Omental fat pad (tissue), 4 donors: ENCODE results near the gene DNAH7. TPM values are rescaled to one million over a fixed set of nuclear protein-coding genes. Genes with fewer than 3 reads are reported as not detected.

Experiments used
- ATAC-seq: fragments of 150-250 bp; one replicate; pipeline ENCODE4 v1.9.1; 2016; ENCODE audit warnings: mild to moderate bottlenecking, moderate library complexity; ENCODE audit not compliant: low FRiP score
- DNase-seq: peaks from one replicate; pipeline ENCODE4 v3.0.0-alpha.2; 2019; ENCODE audit warnings: low spot score
- total RNA-seq, 4 donors: library from RNA; depleted of rRNA; stranded (reverse); fragments of >200 nt; gene quantifications; one replicate each; pipeline ENCODE4 v1.1.0, GENCODE V29; 2016
- TF ChIP-seq, protein P1 (sequence below), 3 donors: fragments of 450-650 bp; IDR thresholded peaks; one replicate each; pipeline ENCODE4 v1.5.1; 2016 to 2017; ENCODE audit warnings: antibody characterized with exemption in 3 of 3, mild to moderate bottlenecking in 3 of 3, moderate library complexity in 2 of 3

Gene DNAH7
- total RNA-seq, 4 donors from 2014 or later, result 0.16 to 3.6 (median 1.4) TPM

GRCh38 chr2:196040218-196040617 lies 28.4 kb downstream of the DNAH7 start:
- ATAC-seq (no peak), DNase-seq (no peak)
- TF ChIP-seq, protein P1, sequence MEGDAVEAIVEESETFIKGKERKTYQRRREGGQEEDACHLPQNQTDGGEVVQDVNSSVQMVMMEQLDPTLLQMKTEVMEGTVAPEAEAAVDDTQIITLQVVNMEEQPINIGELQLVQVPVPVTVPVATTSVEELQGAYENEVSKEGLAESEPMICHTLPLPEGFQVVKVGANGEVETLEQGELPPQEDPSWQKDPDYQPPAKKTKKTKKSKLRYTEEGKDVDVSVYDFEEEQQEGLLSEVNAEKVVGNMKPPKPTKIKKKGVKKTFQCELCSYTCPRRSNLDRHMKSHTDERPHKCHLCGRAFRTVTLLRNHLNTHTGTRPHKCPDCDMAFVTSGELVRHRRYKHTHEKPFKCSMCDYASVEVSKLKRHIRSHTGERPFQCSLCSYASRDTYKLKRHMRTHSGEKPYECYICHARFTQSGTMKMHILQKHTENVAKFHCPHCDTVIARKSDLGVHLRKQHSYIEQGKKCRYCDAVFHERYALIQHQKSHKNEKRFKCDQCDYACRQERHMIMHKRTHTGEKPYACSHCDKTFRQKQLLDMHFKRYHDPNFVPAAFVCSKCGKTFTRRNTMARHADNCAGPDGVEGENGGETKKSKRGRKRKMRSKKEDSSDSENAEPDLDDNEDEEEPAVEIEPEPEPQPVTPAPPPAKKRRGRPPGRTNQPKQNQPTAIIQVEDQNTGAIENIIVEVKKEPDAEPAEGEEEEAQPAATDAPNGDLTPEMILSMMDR (IDR thresholded peaks at IDR 0.05), result no peak

DNA sequence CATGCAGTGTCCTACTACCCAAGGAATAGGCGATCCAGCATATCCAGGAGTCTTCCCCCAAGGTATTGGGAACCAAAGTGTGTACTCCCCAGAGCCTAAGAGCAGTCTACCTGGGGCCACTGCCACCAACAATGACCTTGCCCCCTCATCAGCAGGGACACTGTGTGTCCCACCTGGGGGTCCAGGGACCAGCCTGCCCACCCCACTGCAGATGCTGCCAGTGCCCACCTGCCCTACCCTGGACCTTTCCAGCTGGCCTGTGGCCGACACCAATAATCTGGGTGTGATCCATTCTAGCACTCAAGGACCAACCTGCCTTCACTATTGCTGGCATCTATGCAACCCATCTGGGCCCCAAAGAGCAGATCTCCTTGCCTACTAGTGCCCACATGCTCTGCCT lies 32.2 kb downstream of the DNAH7 start:
- ATAC-seq (no peak), DNase-seq (no peak)
- TF ChIP-seq, protein P1 (IDR thresholded peaks at IDR 0.05), result no peak

DNA sequence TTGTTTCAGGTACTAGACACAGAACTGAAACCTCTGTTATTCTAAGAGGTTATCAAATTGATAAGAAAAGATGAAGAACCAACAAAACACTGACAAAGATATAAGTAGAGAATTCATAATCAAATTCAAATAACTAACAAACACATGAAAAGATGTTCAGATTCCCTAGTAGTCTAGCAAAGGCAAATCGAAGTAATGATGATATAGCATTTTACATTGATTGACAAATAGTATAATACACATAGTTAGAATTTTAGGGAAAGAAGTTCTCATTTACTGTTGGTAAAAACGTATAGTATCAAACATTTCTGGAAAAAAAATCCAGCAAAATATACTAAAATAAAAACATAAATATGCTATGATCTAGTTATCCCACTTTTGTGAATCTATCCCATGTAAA lies 50.6 kb downstream of the DNAH7 start:
- DNase-seq, result no peak
- no peak for ATAC-seq
- TF ChIP-seq, protein P1 (IDR thresholded peaks at IDR 0.05), result no peak

DNA sequence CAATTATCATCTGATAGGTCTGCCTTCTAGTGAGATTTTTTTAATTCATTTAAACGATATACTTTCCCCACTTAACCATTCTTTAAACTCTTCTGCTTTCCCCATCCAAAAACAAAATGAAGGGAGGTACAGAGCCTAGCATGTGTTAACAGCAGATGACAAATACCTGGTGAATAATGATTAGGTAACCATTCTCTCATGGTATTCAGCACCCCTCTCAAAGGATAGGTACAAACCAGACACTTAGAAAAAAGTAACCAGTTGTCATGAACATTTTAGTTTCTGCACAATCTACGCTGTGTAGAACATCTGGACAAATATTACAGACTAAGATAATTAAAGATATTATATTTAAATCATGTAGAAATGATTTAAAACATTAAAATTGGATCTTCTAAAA lies 56.3 kb downstream of the DNAH7 start:
- DNase-seq (no peak), ATAC-seq (no peak)

DNA sequence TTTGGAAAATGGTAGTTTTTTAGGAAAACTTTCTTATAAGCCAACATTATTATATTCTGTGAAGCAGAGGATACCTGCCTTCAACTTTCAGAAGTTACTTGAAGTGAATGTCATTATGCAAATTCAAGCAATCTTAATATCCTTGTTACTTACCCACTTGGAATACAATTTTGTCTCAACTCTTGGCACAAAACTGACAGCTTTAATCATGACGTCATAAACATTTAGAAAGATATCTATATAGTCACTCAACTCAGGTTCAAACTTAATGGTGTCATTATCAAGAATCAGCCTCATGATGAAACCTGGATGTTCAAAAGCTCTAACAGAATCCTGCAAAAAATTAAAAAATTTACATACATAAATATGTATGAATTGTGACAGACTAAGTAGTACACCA lies 68.1 kb downstream of the DNAH7 start:
- ATAC-seq (no peak), DNase-seq (no peak)
- TF ChIP-seq, protein P1 (IDR thresholded peaks at IDR 0.05), result no peak

More for the DNA sequence above, 56.3 kb downstream of the DNAH7 start:
- TF ChIP-seq, protein P1 (IDR thresholded peaks at IDR 0.05), result no peak

DNA sequence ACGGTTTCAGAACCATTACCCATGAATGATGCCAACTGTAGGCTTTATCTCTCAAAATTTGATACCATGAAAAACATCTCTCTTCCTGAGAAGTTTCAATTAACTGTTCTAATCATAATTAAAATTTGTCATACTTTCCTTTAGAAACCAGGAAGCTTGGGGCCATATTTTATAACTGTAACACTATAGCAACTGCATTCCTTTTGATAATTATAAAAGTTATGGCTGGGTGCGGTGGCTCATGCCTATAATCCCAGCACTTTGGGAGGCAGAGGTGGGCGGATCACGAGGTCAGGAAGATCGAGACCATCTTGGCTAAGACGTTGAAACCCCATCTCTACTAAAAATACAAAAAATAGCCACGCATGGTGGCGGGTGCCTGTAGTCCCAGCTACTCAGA lies 70.6 kb downstream of the DNAH7 start:
- TF ChIP-seq, protein P1 (IDR thresholded peaks at IDR 0.05), result no peak
- no peak for ATAC-seq
- DNase-seq, result no peak

GRCh38 chr2:195995499-195995898 lies 73.1 kb downstream of the DNAH7 start:
- DNase-seq, result no peak
- TF ChIP-seq, protein P1 (IDR thresholded peaks at IDR 0.05), result no peak
- no peak for ATAC-seq
